Common myeloid progenitor, CD34-positive (primary cell): Measurements from ENCODE around the gene SNX7.

Experiments used
- CTCF ChIA-PET: fragments of 350-600 bp; sonication (Branson Sonifier 250); formaldehyde crosslinking; loops from one replicate; lab custom pipeline; 2021; ENCODE audit warnings: antibody characterized with exemption; lab: Charles Lee
- POLR2A ChIA-PET: fragments of 350-600 bp; sonication (Branson Sonifier 250); formaldehyde crosslinking; loops from one replicate; lab custom pipeline; 2021; ENCODE audit warnings: antibody characterized with exemption; lab: Charles Lee
- DNase-seq, 3 donors: peaks; one replicate each; pipeline versions ENCODE4 v3.0.0 to v3.0.0-alpha.2; 2013
- H3K27ac ChIP-seq, 2 experiments: 1 replicate in 1 of 2; 2 replicates in 1 of 2; pipeline ENCODE4 v1.7.0; 2013; ENCODE audit warnings: inconsistent platforms in 2 of 2, low read length in 2 of 2, mild to moderate bottlenecking in 2 of 2, low read depth in 1 of 2, moderate library complexity in 1 of 2; ENCODE audit not compliant: severe bottlenecking in 2 of 2, insufficient read depth in 1 of 2, poor library complexity in 1 of 2
- H3K27me3 ChIP-seq, 5 experiments: replicated peaks in 2 of 5; 1 replicate in 3 of 5; 2 replicates in 2 of 5; pipeline versions ENCODE4 v1.6.1 to v1.7.0; 2013; ENCODE audit warnings: low read length in 4 of 5, mild to moderate bottlenecking in 2 of 5, moderate library complexity in 2 of 5, inconsistent platforms in 1 of 5; ENCODE audit not compliant: insufficient read depth in 5 of 5, control insufficient read depth in 4 of 5
- H3K36me3 ChIP-seq, 4 experiments: 1 replicate in 2 of 4; 2 replicates in 2 of 4; pipeline versions ENCODE4 v1.6.1 to v1.7.0; 2013; ENCODE audit warnings: low read length in 3 of 4, control low read depth in 1 of 4, mild to moderate bottlenecking in 1 of 4; ENCODE audit not compliant: control insufficient read depth in 4 of 4, insufficient read depth in 4 of 4
- H3K4me1 ChIP-seq, 4 experiments: 1 replicate in 3 of 4; 2 replicates in 1 of 4; pipeline versions ENCODE4 v1.6.1 to v1.7.1; 2013; ENCODE audit warnings: low read length in 3 of 4, mild to moderate bottlenecking in 3 of 4, control low read depth in 1 of 4, inconsistent platforms in 1 of 4, moderate library complexity in 1 of 4; ENCODE audit not compliant: control insufficient read depth in 4 of 4, insufficient read depth in 4 of 4; ENCODE audit errors: control extremely low read depth in 1 of 4
- H3K4me3 ChIP-seq, 7 experiments: 1 replicate in 4 of 7; 2 replicates in 3 of 7; pipeline versions ENCODE4 v1.5.1 to v1.7.0; 2013; ENCODE audit warnings: mild to moderate bottlenecking in 7 of 7, low read length in 6 of 7, moderate library complexity in 6 of 7, inconsistent platforms in 2 of 7, low read depth in 2 of 7, control low read depth in 1 of 7; ENCODE audit not compliant: insufficient read depth in 4 of 7, control insufficient read depth in 1 of 7; ENCODE audit errors: extremely low read depth in 1 of 7
- H3K9me3 ChIP-seq, 5 experiments: 1 replicate in 4 of 5; 2 replicates in 1 of 5; pipeline versions ENCODE4 v1.6.1 to v1.7.1; 2013; ENCODE audit warnings: low read length in 4 of 5, mild to moderate bottlenecking in 2 of 5, inconsistent platforms in 1 of 5, low read depth in 1 of 5, moderate library complexity in 1 of 5; ENCODE audit not compliant: control insufficient read depth in 4 of 5, insufficient read depth in 2 of 5; ENCODE audit errors: control extremely low read depth in 1 of 5
- WGBS: methylation state at CpG from one replicate; pipeline ENCODE4 v1.1.5; 2013; ENCODE audit not compliant: insufficient coverage; 5-methylcytosine and 5-hydroxymethylcytosine counted together

The SNX7 gene

GRCh38 chr1:98763488-98764150 is 102.1 kb downstream of the SNX7 start:
- POLR2A ChIA-PET: no interaction called here
- CTCF ChIA-PET: interaction anchor here (0.8 kb wide), 1 partner anchor 14 kb away, joined by 4 read pairs; no protein-coding TSS in a partner anchor
- no peaks in the 10 kb centered on the region for H3K27me3 ChIP-seq
- no peaks in the 10 kb centered on the region for H3K9me3 ChIP-seq
- WGBS: no CpG with 5 or more reads among the region's 3 CpGs
- H3K4me1 ChIP-seq: no peaks in the 10 kb centered on the region
- DNase-seq: no peak
- no peak overlapping the region for H3K4me3 ChIP-seq
- no peaks in the 10 kb centered on the region for H3K36me3 ChIP-seq
- H3K27ac ChIP-seq: no peak overlapping the region

- Histone ChIP-seq H3K9me3 (no peaks in the 10 kb centered on the region), H3K4me1 (no peaks in the 10 kb centered on the region), H3K27ac (no peak overlapping the region), H3K4me3 (no peak overlapping the region), H3K36me3 (no peaks in the 10 kb centered on the region), H3K27me3 (no peaks in the 10 kb centered on the region)
- no CpG with 5 or more reads among the region's 1 CpG for WGBS
- ChIA-PET POLR2A (no interaction called here), CTCF (interaction anchor here (0.8 kb wide), 1 partner anchor 15 kb away, joined by 4 read pairs; no protein-coding TSS in a partner anchor)
- DNase-seq: no peak
Observed at GRCh38 chr1:98764485-98764884, 103.0 kb downstream of the SNX7 start.

- H3K4me1 ChIP-seq: no peaks in the 10 kb centered on the region
- no peak overlapping the region for H3K4me3 ChIP-seq
- H3K27me3 ChIP-seq: no peaks in the 10 kb centered on the region
- peak in 1 of 3 donors; percentile 1 for DNase-seq
- no peaks in the 10 kb centered on the region for H3K36me3 ChIP-seq
- H3K27ac ChIP-seq: no peak overlapping the region
- POLR2A ChIA-PET: no interaction called here
- CTCF ChIA-PET: no interaction called here
- WGBS: 100% methylated on average over 3 of the region's 4 CpGs
- no peaks in the 10 kb centered on the region for H3K9me3 ChIP-seq
Observed at GRCh38 chr1:98766255-98766654, 104.7 kb downstream of the SNX7 start.

- Histone ChIP-seq H3K9me3 (no peaks in the 10 kb centered on the region), H3K4me1 (no peaks in the 10 kb centered on the region), H3K27me3 (peaks cover 0 to 3% (median 0%) of the 10 kb centered on the region in 5 experiments), H3K36me3 (no peaks in the 10 kb centered on the region), H3K27ac (no peak overlapping the region), H3K4me3 (no peak overlapping the region)
- no CpG with 5 or more reads among the region's 3 CpGs for WGBS
- ChIA-PET POLR2A (no interaction called here), CTCF (interaction anchor here (1.4 kb wide), 1 partner anchor 20 kb away, joined by 4 read pairs; no protein-coding TSS in a partner anchor)
- no peak for DNase-seq
Observed at GRCh38 chr1:98769162-98769561, 107.6 kb downstream of the SNX7 start.

GRCh38 chr1:98781906-98782305 is 120.4 kb downstream of the SNX7 start:
- Histone ChIP-seq H3K27ac (no peak overlapping the region), H3K9me3 (peaks cover 0 to 8% (median 3%) of the 10 kb centered on the region in 5 experiments), H3K27me3 (no peaks in the 10 kb centered on the region), H3K36me3 (no peaks in the 10 kb centered on the region), H3K4me1 (no peaks in the 10 kb centered on the region), H3K4me3 (no peak overlapping the region)
- no CpG with 5 or more reads among the region's 2 CpGs for WGBS
- ChIA-PET POLR2A (no interaction called here), CTCF (no interaction called here)
- DNase-seq: no peak

GRCh38 chr1:98783821-98784220 is 122.3 kb downstream of the SNX7 start:
- ChIA-PET POLR2A (no interaction called here), CTCF (no interaction called here)
- DNase-seq: no peak
- WGBS: 99% methylated on average over 6 of the region's 6 CpGs
- Histone ChIP-seq H3K27ac (no peak overlapping the region), H3K4me3 (no peak overlapping the region), H3K36me3 (no peaks in the 10 kb centered on the region), H3K4me1 (no peaks in the 10 kb centered on the region), H3K27me3 (no peaks in the 10 kb centered on the region), H3K9me3 (peaks cover 0 to 8% (median 3%) of the 10 kb centered on the region in 5 experiments)

- no peak for DNase-seq
- no peak overlapping the region for H3K27ac ChIP-seq
- WGBS: 85% methylated on average over 5 of the region's 6 CpGs
- POLR2A ChIA-PET: interaction anchor here (0.7 kb wide), 1 partner anchor 183 kb away, joined by 3 read pairs; no protein-coding TSS in a partner anchor
- no peak overlapping the region for H3K4me3 ChIP-seq
- no peaks in the 10 kb centered on the region for H3K36me3 ChIP-seq
- peaks cover 0 to 4% (median 0%) of the 10 kb centered on the region in 5 experiments for H3K9me3 ChIP-seq
- no peaks in the 10 kb centered on the region for H3K4me1 ChIP-seq
- CTCF ChIA-PET: no interaction called here
- H3K27me3 ChIP-seq: peaks cover 0 to 12% (median 2%) of the 10 kb centered on the region in 5 experiments
Observed at GRCh38 chr1:98791498-98791897, 130.0 kb downstream of the SNX7 start.
